ENCODE measurements around the gene RNASE3.
"Not testable (repeated sequence)": the region's sequence is repeated elsewhere in the genome, so short reads cannot be mapped to it uniquely, and the experiment has no call there.

Gene RNASE3

GRCh38 chr14:20919038-20919756 is 28.0 kb downstream of the RNASE3 start:
- DNase-seq (ENCODE audit: low spot score): not testable (repeated sequence)

DNA sequence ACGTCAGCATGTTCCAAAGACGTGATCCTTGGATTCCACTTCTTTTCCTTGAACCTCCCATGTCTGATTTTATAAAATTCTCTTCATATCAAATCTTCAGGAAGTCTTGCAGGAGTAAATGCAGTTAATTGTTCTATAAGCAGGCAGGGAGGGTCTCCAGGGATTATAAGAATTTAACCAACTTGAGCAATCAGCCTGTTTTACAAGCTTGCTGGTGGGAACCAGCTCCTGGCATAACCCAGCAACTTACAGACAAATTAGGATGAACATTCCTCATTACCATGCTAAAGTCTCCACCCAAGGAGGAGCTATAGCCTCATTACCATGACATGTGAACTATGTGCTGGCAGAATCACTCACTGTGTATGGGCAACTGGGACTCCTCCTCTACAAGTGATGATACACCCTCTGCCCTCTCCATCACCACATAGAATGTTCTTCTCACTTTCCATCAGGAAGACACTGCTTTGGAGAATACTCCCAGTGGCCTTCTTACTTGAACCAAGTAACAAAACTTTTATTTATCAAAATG is 32.6 kb downstream of the RNASE3 start:
- not testable (repeated sequence) for DNase-seq (ENCODE audit: low spot score)

DNA sequence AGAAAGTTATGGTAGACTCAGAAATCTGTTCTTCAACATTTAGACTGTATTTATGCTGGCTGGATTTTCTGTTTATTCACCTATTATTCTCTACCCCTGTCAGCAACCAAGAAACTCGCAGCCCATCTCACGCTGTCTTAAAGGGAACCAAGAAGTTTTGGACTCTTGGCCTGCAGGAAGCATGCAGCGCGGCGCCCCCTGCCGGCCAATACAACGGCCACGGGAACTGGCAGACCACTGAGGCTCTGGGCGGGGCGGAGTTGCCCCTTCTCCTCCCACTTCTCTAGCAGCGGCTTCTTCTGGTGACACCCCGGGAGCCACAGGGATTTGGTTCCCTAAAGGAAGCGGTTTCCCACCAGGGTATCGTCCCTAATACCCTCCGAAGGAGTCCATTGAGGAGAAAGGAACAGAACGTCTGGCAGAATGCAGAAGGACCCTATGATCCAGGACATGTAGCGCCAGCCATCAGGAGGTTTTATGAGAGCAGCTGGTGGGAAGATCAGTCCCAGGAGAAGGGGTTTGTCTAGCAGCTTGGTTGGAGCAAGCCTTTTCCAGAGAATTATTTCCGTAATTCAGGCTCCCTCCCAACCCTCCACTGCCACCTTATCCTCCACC is 43.1 kb downstream of the RNASE3 start:
- peak; percentile 3 for DNase-seq (ENCODE audit: low spot score)

GRCh38 chr14:20935303-20935984 is 44.3 kb downstream of the RNASE3 start:
- DNase-seq (ENCODE audit: low spot score): no peak
